Epithelial cell of esophagus (primary cell): ENCODE data around the gene PTPRN2.

Source experiments
- DNase-seq: peaks from one replicate; pipeline ENCODE4 v3.0.0; 2010; ENCODE audit warnings: low read depth
- H3K4me3 ChIP-seq: 2 replicates; pipeline ENCODE4 v1.5.1; 2011; ENCODE audit warnings: mild to moderate bottlenecking, low read length, control low read depth
- CTCF ChIP-seq: IDR thresholded peaks from 2 replicates; pipeline ENCODE4 v1.5.1; 2011; ENCODE audit warnings: low read depth, mild to moderate bottlenecking, low read length, control low read depth, inconsistent platforms; ENCODE audit not compliant: insufficient read depth; ENCODE audit errors: missing control alignments

Gene PTPRN2

GRCh38 chr7:157821959-157822687, 765.5 kb downstream of the PTPRN2 start:
- DNase-seq, result no peak
- no peak overlapping the region for H3K4me3 ChIP-seq
- TF ChIP-seq CTCF, result no peak

- no peak for TF ChIP-seq CTCF
Measured at GRCh38 chr7:157820796-157821195, 766.8 kb downstream of the PTPRN2 start.

GRCh38 chr7:157819455-157819807, 768.2 kb downstream of the PTPRN2 start:
- DNase-seq, result no peak
- no peak for TF ChIP-seq CTCF
- no peak overlapping the region for H3K4me3 ChIP-seq

More at GRCh38 chr7:157820796-157821195, 766.8 kb downstream of the PTPRN2 start:
- H3K4me3 ChIP-seq, result no peak overlapping the region
- DNase-seq, result no peak

GRCh38 chr7:157818701-157819454, 768.7 kb downstream of the PTPRN2 start:
- TF ChIP-seq CTCF, result no peak
- no peak for DNase-seq
- H3K4me3 ChIP-seq, result no peak overlapping the region

- no peak for DNase-seq
- no peak for TF ChIP-seq CTCF
- no peak overlapping the region for H3K4me3 ChIP-seq
Measured at GRCh38 chr7:157817944-157818700, 769.5 kb downstream of the PTPRN2 start.

GRCh38 chr7:157817433-157817832, 770.2 kb downstream of the PTPRN2 start:
- TF ChIP-seq CTCF, result no peak
- H3K4me3 ChIP-seq, result no peak overlapping the region
- DNase-seq, result no peak
